Measurements from ENCODE around the gene SH3RF2. TPM values are rescaled to one million over a fixed set of nuclear protein-coding genes. Genes with fewer than 3 reads are reported as not detected.

SH3RF2 gene
- total and polyA plus RNA-seq, 2 donors (not counting 1 experiment from before 2014, with no cell fraction given), result 0.03 TPM; not detected in 1

DNA sequence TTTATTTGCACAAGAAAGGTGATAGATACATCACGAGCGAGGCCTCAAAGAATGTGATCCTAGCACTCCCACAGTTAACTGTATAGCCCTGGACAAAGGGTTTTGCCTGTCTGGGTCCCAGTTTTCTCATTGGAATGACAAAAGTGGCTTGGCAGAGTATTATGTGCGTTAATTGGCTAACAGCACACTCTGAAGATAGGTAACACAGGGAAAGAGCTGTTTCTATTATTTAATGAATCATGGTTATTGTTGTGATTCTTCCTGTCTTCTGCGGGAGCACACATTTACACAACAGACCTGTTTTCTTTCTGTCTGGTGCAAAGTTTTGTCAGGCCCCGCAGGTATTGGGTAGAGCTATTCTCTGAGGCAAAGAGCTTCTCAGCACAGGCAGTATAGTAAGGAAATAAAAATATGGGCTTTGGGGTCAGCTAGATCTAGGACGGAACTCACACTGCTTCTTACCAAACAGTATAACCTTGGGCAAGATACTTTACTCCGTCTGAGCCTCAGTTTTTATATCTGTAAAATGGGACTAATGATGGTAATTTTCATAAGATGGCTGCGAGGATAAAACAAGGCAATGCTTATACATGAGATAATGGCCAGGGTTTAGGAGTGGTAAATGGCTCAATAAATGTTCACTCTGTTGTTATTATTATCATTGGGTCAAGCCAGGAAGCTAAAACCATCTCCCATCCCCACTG lies 90.1 kb downstream of the SH3RF2 start:
- no peak overlapping the region for H3K4me3 ChIP-seq (ENCODE audit: control extremely low read depth in 1 of 5, extremely low read depth in 1 of 5, insufficient read depth in 1 of 5, low read depth in 2 of 5, low read length in 4 of 5)
- no peak overlapping the region for H3K9ac ChIP-seq (ENCODE audit: low read length)
- no peak overlapping the region for H3K27ac Mint-ChIP-seq
- peaks cover 0 to 3% (median 0%) of the 10 kb centered on the region in 4 experiments for H3K27me3 ChIP-seq (replicated peaks in 1 of 4; ENCODE audit: control extremely low read depth in 1 of 4, control insufficient read depth in 3 of 4, insufficient read depth in 4 of 4, low read length in 3 of 4)
- H4K20me1 ChIP-seq (ENCODE audit: control insufficient read depth, insufficient read depth, low read length, poor library complexity, severe bottlenecking), result no peaks in the 10 kb centered on the region
- H3K27me3 Mint-ChIP-seq, result peaks cover 17% of the 10 kb centered on the region
- TF ChIP-seq, protein P1, sequence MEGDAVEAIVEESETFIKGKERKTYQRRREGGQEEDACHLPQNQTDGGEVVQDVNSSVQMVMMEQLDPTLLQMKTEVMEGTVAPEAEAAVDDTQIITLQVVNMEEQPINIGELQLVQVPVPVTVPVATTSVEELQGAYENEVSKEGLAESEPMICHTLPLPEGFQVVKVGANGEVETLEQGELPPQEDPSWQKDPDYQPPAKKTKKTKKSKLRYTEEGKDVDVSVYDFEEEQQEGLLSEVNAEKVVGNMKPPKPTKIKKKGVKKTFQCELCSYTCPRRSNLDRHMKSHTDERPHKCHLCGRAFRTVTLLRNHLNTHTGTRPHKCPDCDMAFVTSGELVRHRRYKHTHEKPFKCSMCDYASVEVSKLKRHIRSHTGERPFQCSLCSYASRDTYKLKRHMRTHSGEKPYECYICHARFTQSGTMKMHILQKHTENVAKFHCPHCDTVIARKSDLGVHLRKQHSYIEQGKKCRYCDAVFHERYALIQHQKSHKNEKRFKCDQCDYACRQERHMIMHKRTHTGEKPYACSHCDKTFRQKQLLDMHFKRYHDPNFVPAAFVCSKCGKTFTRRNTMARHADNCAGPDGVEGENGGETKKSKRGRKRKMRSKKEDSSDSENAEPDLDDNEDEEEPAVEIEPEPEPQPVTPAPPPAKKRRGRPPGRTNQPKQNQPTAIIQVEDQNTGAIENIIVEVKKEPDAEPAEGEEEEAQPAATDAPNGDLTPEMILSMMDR (IDR thresholded peaks at IDR 0.05), result no peak
- TF ChIP-seq EZH2 (IDR thresholded peaks at IDR 0.05; ENCODE audit: borderline replicate concordance, insufficient read depth, low read depth, low read length, poor library complexity, severe bottlenecking), result no peak
- DNase-seq (no peak), ATAC-seq (ENCODE audit: low read depth) (no peak)
- H3K9me3 ChIP-seq (ENCODE audit: control extremely low read depth in 1 of 3, control insufficient read depth in 2 of 3, insufficient read depth in 1 of 3, low read length in 2 of 3), result no peaks in the 10 kb centered on the region
- H3K4me3 Mint-ChIP-seq, result no peak overlapping the region
- H3K36me3 ChIP-seq (replicated peaks in 1 of 2; ENCODE audit: control extremely low read depth in 1 of 2, control insufficient read depth in 1 of 2, extremely low read depth in 1 of 2, insufficient read depth in 2 of 2, low read length in 1 of 2), result no peaks in the 10 kb centered on the region
- WGBS (ENCODE audit: insufficient coverage), result 94% methylated on average over 2 of the region's 8 CpGs
- ChIA-PET CTCF (no interaction called here), POLR2A (no interaction called here)
- no peak overlapping the region for H3K4me2 ChIP-seq (replicated peaks; ENCODE audit: low read depth, low read length, poor library complexity, severe bottlenecking)
- H3K27ac ChIP-seq (ENCODE audit: low read length in 2 of 2), result no peak overlapping the region
- H3K4me1 ChIP-seq (ENCODE audit: control insufficient read depth in 2 of 2, insufficient read depth in 2 of 2, low read length in 2 of 2), result no peaks in the 10 kb centered on the region
- no peaks in the 10 kb centered on the region for H3K9me3 Mint-ChIP-seq (ENCODE audit: insufficient read depth)
- H3K4me1 Mint-ChIP-seq, result no peaks in the 10 kb centered on the region
- no peak overlapping the region for H2AFZ ChIP-seq (ENCODE audit: insufficient read depth, low read depth, low read length, poor library complexity, severe bottlenecking)
- H3K79me2 ChIP-seq (ENCODE audit: control insufficient read depth, insufficient read depth, low read length), result no peaks in the 10 kb centered on the region
- intact Hi-C loops (cut with micrococcal nuclease), result no loop called here

DNA sequence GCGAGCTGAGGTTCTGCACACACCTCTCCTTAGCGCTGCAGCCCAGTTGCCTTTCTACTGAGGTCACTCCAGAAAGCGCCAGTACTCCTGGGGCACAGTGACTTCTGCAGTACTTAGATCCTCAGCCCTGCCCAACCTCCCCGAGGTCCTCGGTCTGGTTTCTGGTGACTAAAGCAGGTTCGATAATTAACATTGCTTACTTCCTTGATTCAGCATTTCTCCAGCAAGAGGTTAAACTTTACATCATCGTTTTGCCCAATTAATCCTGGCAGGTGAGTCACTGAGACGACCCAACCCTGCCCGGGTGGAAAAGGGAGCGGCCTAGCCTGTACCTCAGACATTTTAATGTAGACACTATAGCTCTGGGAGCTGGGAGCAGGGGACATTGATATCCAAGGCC lies 91.4 kb downstream of the SH3RF2 start:
- ChIA-PET POLR2A (no interaction called here), CTCF (no interaction called here)
- Histone ChIP-seq H3K4me3 (ENCODE audit: control extremely low read depth in 1 of 5, extremely low read depth in 1 of 5, insufficient read depth in 1 of 5, low read depth in 2 of 5, low read length in 4 of 5) (no peak overlapping the region), H3K27me3 (replicated peaks in 1 of 4; ENCODE audit: control extremely low read depth in 1 of 4, control insufficient read depth in 3 of 4, insufficient read depth in 4 of 4, low read length in 3 of 4) (peaks cover 0 to 3% (median 0%) of the 10 kb centered on the region in 4 experiments), H4K20me1 (ENCODE audit: control insufficient read depth, insufficient read depth, low read length, poor library complexity, severe bottlenecking) (no peaks in the 10 kb centered on the region), H3K9me3 (ENCODE audit: control extremely low read depth in 1 of 3, control insufficient read depth in 2 of 3, insufficient read depth in 1 of 3, low read length in 2 of 3) (no peaks in the 10 kb centered on the region), H3K36me3 (replicated peaks in 1 of 2; ENCODE audit: control extremely low read depth in 1 of 2, control insufficient read depth in 1 of 2, extremely low read depth in 1 of 2, insufficient read depth in 2 of 2, low read length in 1 of 2) (no peaks in the 10 kb centered on the region), H2AFZ (ENCODE audit: insufficient read depth, low read depth, low read length, poor library complexity, severe bottlenecking) (no peak overlapping the region), H3K4me1 (ENCODE audit: control insufficient read depth in 2 of 2, insufficient read depth in 2 of 2, low read length in 2 of 2) (no peaks in the 10 kb centered on the region), H3K9ac (ENCODE audit: low read length) (no peak overlapping the region), H3K79me2 (ENCODE audit: control insufficient read depth, insufficient read depth, low read length) (no peaks in the 10 kb centered on the region), H3K27ac (ENCODE audit: low read length in 2 of 2) (no peak overlapping the region), H3K4me2 (replicated peaks; ENCODE audit: low read depth, low read length, poor library complexity, severe bottlenecking) (no peak overlapping the region)
- Mint-ChIP-seq H3K9me3 (ENCODE audit: insufficient read depth) (no peaks in the 10 kb centered on the region), H3K27me3 (peaks cover 17% of the 10 kb centered on the region), H3K27ac (no peak overlapping the region), H3K4me1 (no peaks in the 10 kb centered on the region), H3K4me3 (no peak overlapping the region)
- TF ChIP-seq EZH2 (IDR thresholded peaks at IDR 0.05; ENCODE audit: borderline replicate concordance, insufficient read depth, low read depth, low read length, poor library complexity, severe bottlenecking), result no peak
- TF ChIP-seq, protein P1 (IDR thresholded peaks at IDR 0.05), result no peak
- no peak for DNase-seq
- ATAC-seq (ENCODE audit: low read depth), result no peak
- WGBS (ENCODE audit: insufficient coverage), result 94% methylated on average over 8 of the region's 10 CpGs
- intact Hi-C loops (cut with micrococcal nuclease), result no loop called here

Measured in B cell (primary cell).